ENCODE results near the gene RB1.

The RB1 gene

GRCh38 chr13:48311223-48311622 lies 7.7 kb downstream of the RB1 start:
- Histone ChIP-seq H3K4me1 (ENCODE audit: low read depth, poor library complexity, severe bottlenecking) (no peaks in the 10 kb centered on the region), H3K9ac (no peak overlapping the region), H2AFZ (ENCODE audit: low read depth) (no peak overlapping the region), H3K36me3 (ENCODE audit: insufficient read depth) (no peaks in the 10 kb centered on the region), H3K27ac (no peak overlapping the region), H3K4me2 (no peak overlapping the region), H4K20me1 (ENCODE audit: insufficient read depth) (no peaks in the 10 kb centered on the region), H3K79me2 (ENCODE audit: insufficient read depth, low read depth) (no peaks in the 10 kb centered on the region), H3K4me3 (IDR thresholded peaks at IDR 0.05; ENCODE audit: insufficient read depth, low read depth, low read length) (no peak overlapping the region), H3K27me3 (ENCODE audit: insufficient read depth, low read depth) (no peaks in the 10 kb centered on the region)
- no peak for TF ChIP-seq CTCF (conservative IDR thresholded peaks at IDR 0.05; ENCODE audit: low read depth, low read length)

GRCh38 chr13:48315969-48316650 lies 12.6 kb downstream of the RB1 start:
- no peak for TF ChIP-seq CTCF (conservative IDR thresholded peaks at IDR 0.05; ENCODE audit: low read depth, low read length)
- H3K27ac ChIP-seq, result no peak overlapping the region
- no peak overlapping the region for H2AFZ ChIP-seq (ENCODE audit: low read depth)
- H3K36me3 ChIP-seq (ENCODE audit: insufficient read depth), result no peaks in the 10 kb centered on the region
- no peak overlapping the region for H3K9ac ChIP-seq
- no peak overlapping the region for H3K4me3 ChIP-seq (IDR thresholded peaks at IDR 0.05; ENCODE audit: insufficient read depth, low read depth, low read length)
- H3K27me3 ChIP-seq (ENCODE audit: insufficient read depth, low read depth), result no peaks in the 10 kb centered on the region
- no peaks in the 10 kb centered on the region for H3K79me2 ChIP-seq (ENCODE audit: insufficient read depth, low read depth)
- no peak overlapping the region for H3K4me2 ChIP-seq
- H3K4me1 ChIP-seq (ENCODE audit: low read depth, poor library complexity, severe bottlenecking), result no peaks in the 10 kb centered on the region
- H4K20me1 ChIP-seq (ENCODE audit: insufficient read depth), result no peaks in the 10 kb centered on the region

- Histone ChIP-seq H3K36me3 (ENCODE audit: insufficient read depth) (no peaks in the 10 kb centered on the region), H3K9ac (no peak overlapping the region), H4K20me1 (ENCODE audit: insufficient read depth) (no peaks in the 10 kb centered on the region), H3K4me3 (IDR thresholded peaks at IDR 0.05; ENCODE audit: insufficient read depth, low read depth, low read length) (no peak overlapping the region), H3K4me2 (no peak overlapping the region), H3K27me3 (ENCODE audit: insufficient read depth, low read depth) (no peaks in the 10 kb centered on the region), H2AFZ (ENCODE audit: low read depth) (no peak overlapping the region), H3K79me2 (ENCODE audit: insufficient read depth, low read depth) (no peaks in the 10 kb centered on the region), H3K27ac (no peak overlapping the region), H3K4me1 (ENCODE audit: low read depth, poor library complexity, severe bottlenecking) (no peaks in the 10 kb centered on the region)
- no peak for TF ChIP-seq CTCF (conservative IDR thresholded peaks at IDR 0.05; ENCODE audit: low read depth, low read length)
These were observed 13.4 kb downstream of the RB1 start for GRCh38 chr13:48316826-48317510.

- no peak overlapping the region for H3K9ac ChIP-seq
- no peaks in the 10 kb centered on the region for H3K79me2 ChIP-seq (ENCODE audit: insufficient read depth, low read depth)
- no peaks in the 10 kb centered on the region for H3K36me3 ChIP-seq (ENCODE audit: insufficient read depth)
- no peak overlapping the region for H3K27ac ChIP-seq
- H3K4me1 ChIP-seq (ENCODE audit: low read depth, poor library complexity, severe bottlenecking), result no peaks in the 10 kb centered on the region
- no peak for TF ChIP-seq CTCF (conservative IDR thresholded peaks at IDR 0.05; ENCODE audit: low read depth, low read length)
- no peaks in the 10 kb centered on the region for H3K27me3 ChIP-seq (ENCODE audit: insufficient read depth, low read depth)
- H2AFZ ChIP-seq (ENCODE audit: low read depth), result no peak overlapping the region
- no peaks in the 10 kb centered on the region for H4K20me1 ChIP-seq (ENCODE audit: insufficient read depth)
- H3K4me2 ChIP-seq, result no peak overlapping the region
- no peak overlapping the region for H3K4me3 ChIP-seq (IDR thresholded peaks at IDR 0.05; ENCODE audit: insufficient read depth, low read depth, low read length)
These were observed 14.2 kb downstream of the RB1 start for GRCh38 chr13:48317511-48318376.
